ENCODE measurements around the gene XPNPEP2. TPM values are rescaled to one million over a fixed set of nuclear protein-coding genes. Genes with fewer than 3 reads are reported as not detected.

The XPNPEP2 gene
- polyA plus RNA-seq, 10 donors: 3.6 to 6.3 (median 4.6) TPM

GRCh38 chrX:129779086-129779672, 40.4 kb downstream of the XPNPEP2 start:
- no peak for DNase-seq

GRCh38 chrX:129779747-129780146, 41.0 kb downstream of the XPNPEP2 start, which contains the start of gene SASH3:
SASH3 (plus strand) TSS chrX:129779949; CDS start chrX:129780098, 149 bp downstream.
- no peak for DNase-seq

- DNase-seq: no peak
Observed at GRCh38 chrX:129780441-129781105, 41.8 kb downstream of the XPNPEP2 start.

GRCh38 chrX:129781134-129781672, 42.4 kb downstream of the XPNPEP2 start:
- DNase-seq: no peak

- no peak for DNase-seq
Observed at GRCh38 chrX:129781680-129782495, 43.1 kb downstream of the XPNPEP2 start.

GRCh38 chrX:129782706-129783105, 43.9 kb downstream of the XPNPEP2 start:
- DNase-seq: no peak

GRCh38 chrX:129783291-129783713, 44.5 kb downstream of the XPNPEP2 start:
- no peak for DNase-seq

GRCh38 chrX:129784371-129784770, 45.6 kb downstream of the XPNPEP2 start:
- no peak for DNase-seq

- no peak for DNase-seq
Observed at GRCh38 chrX:129785160-129785947, 46.6 kb downstream of the XPNPEP2 start.

- DNase-seq: no peak
Observed at GRCh38 chrX:129786210-129786651, 47.5 kb downstream of the XPNPEP2 start.

GRCh38 chrX:129787336-129788055, 48.7 kb downstream of the XPNPEP2 start:
- DNase-seq: no peak

- DNase-seq: no peak
Observed at GRCh38 chrX:129788527-129788926, 49.7 kb downstream of the XPNPEP2 start.

GRCh38 chrX:129790146-129790545, 51.4 kb downstream of the XPNPEP2 start:
- DNase-seq: no peak

- no peak for DNase-seq
Observed at GRCh38 chrX:129790808-129791207, 52.0 kb downstream of the XPNPEP2 start.

- DNase-seq: no peak
Observed at GRCh38 chrX:129791336-129791735, 52.6 kb downstream of the XPNPEP2 start.

- no peak for DNase-seq
Observed at GRCh38 chrX:129791961-129792570, 53.3 kb downstream of the XPNPEP2 start.

- DNase-seq: no peak
Observed at GRCh38 chrX:129792586-129793291, 54.0 kb downstream of the XPNPEP2 start.

- no peak for DNase-seq
Observed at GRCh38 chrX:129793604-129794191, 54.9 kb downstream of the XPNPEP2 start.

- no peak for DNase-seq
Observed at GRCh38 chrX:129795584-129795983, 56.8 kb downstream of the XPNPEP2 start.
